GM18858 (cell line): ENCODE data around the gene MRPL52.
"Not testable (repeated sequence)": the region's sequence is repeated elsewhere in the genome, so short reads cannot be mapped to it uniquely, and the experiment has no call there.

ENCODE experiments used
- ATAC-seq: cut with Tn5 transposase; IDR thresholded peaks from one replicate; pipeline ENCODE4 v1.9.1; 2021; ENCODE audit not compliant: unreplicated experiment

Gene MRPL52

GRCh38 chr14:22852599-22852939 is 22.9 kb downstream of the MRPL52 start:
- no peak for ATAC-seq

GRCh38 chr14:22852940-22853767 is 23.5 kb downstream of the MRPL52 start:
- peak; percentile 43 for ATAC-seq

- not testable (repeated sequence) for ATAC-seq
These were observed 24.6 kb downstream of the MRPL52 start for GRCh38 chr14:22854296-22854695.

DNA sequence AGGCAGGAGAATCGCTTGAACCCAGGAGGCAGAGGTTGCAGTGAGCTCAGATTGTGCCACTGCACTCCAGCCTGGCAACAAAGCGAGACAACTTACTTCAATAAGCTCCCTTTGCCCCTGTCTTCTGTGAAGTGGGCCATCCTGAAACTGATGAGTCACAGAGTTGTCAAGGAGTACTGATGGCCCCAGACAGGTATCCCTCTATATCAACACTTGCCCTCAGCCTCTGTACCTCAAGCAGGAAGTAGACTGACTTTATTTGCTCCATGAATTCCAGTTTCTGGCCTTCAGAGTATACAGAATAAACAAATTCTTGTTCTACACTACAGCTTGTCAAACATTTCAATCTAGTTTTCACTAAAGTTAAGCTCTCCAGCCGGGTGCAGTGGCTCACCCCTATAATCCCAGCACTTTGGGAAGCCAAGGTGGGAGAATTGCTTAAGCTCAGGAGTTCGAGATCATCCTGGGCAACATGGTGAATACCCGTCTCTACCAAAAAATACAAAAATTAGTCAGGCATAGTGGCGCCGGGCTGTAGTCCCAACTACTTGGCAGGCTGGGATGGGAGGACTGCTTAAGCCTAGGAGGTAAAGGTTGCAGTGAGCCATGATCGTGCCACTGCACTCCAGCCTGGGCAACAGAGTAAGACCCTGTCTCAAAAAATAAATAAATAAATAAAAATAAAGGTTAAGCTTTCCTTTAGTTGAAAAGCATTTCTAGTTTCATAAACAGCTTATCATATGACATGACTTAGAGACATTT is 25.5 kb downstream of the MRPL52 start:
- ATAC-seq: no peak

GRCh38 chr14:22856428-22856827 is 26.7 kb downstream of the MRPL52 start:
- no peak for ATAC-seq

- ATAC-seq: not testable (repeated sequence)
These were observed 30.7 kb downstream of the MRPL52 start for GRCh38 chr14:22860377-22860776.

GRCh38 chr14:22861651-22862050 is 32.0 kb downstream of the MRPL52 start:
- no peak for ATAC-seq

- ATAC-seq: no peak
These were observed 35.3 kb downstream of the MRPL52 start for GRCh38 chr14:22864979-22865378.

GRCh38 chr14:22865424-22866405 is 36.0 kb downstream of the MRPL52 start:
- ATAC-seq: no peak

DNA sequence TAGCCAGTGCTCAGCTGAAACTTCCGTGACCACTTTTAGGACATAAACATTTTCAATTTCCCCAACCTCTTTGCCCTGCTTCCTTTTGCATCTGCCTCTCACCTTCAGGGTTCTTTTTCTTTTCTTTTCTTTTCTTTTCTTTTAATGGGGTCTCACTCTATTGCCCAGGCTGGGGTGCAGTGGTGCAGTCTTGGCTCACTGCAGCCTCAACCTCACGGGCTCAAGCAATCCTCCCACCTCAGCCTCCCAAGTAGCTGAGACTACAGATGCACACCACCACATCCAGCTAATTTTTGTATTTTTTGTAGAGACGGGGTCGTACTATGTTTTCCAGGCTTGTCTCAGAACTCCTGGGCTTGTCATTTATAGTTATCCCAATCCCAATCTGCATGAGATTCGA is 37.2 kb downstream of the MRPL52 start:
- ATAC-seq: no peak

- peak; percentile 37 for ATAC-seq
These were observed 41.1 kb downstream of the MRPL52 start for GRCh38 chr14:22870811-22871223.

- ATAC-seq: peak; percentile 55
These were observed 41.7 kb downstream of the MRPL52 start, which contains the start of gene LRP10 for GRCh38 chr14:22871224-22872032. LRP10 (plus strand) TSS chr14:22871740; CDS start chr14:22872304, 564 bp downstream.

- ATAC-seq: peak; percentile 6
These were observed 42.5 kb downstream of the MRPL52 start for GRCh38 chr14:22872033-22872832.

GRCh38 chr14:22872833-22873520 is 43.3 kb downstream of the MRPL52 start:
- no peak for ATAC-seq

DNA sequence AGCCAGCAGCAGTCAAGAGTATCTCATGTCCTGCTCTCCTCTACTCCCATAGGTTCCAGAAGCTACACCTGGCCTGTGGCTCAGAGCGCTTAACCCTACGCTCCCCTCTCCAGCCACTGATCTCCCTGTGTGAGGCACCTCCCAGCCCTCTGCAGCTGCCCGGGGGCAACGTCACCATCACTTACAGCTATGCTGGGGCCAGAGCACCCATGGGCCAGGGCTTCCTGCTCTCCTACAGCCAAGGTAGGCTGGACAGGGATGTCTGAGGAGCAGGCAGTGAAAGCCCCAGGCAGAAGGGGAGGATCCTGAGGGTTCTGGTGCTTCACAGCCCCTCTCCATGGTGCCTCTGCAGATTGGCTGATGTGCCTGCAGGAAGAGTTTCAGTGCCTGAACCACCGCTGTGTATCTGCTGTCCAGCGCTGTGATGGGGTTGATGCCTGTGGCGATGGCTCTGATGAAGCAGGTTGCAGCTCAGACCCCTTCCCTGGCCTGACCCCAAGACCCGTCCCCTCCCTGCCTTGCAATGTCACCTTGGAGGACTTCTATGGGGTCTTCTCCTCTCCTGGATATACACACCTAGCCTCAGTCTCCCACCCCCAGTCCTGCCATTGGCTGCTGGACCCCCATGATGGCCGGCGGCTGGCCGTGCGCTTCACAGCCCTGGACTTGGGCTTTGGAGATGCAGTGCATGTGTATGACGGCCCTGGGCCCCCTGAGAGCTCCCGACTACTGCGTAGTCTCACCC is 45.5 kb downstream of the MRPL52 start:
- ATAC-seq: no peak

GRCh38 chr14:22875748-22876319 is 46.1 kb downstream of the MRPL52 start:
- no peak for ATAC-seq

DNA sequence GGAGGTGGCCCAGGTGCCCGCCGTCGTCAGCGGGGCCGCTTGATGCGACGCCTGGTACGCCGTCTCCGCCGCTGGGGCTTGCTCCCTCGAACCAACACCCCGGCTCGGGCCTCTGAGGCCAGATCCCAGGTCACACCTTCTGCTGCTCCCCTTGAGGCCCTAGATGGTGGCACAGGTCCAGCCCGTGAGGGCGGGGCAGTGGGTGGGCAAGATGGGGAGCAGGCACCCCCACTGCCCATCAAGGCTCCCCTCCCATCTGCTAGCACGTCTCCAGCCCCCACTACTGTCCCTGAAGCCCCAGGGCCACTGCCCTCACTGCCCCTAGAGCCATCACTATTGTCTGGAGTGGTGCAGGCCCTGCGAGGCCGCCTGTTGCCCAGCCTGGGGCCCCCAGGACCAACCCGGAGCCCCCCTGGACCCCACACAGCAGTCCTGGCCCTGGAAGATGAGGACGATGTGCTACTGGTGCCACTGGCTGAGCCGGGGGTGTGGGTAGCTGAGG is 47.4 kb downstream of the MRPL52 start:
- no peak for ATAC-seq
